GM18519 (cell line): Measurements from ENCODE around the gene ANKRD13A.
A peak's percentile ranks its signal among the peaks of the same experiment; 100 is the strongest.
"Not testable (repeated sequence)": the region's sequence is repeated elsewhere in the genome, so short reads cannot be mapped to it uniquely, and the experiment has no call there.

Experiments
- ATAC-seq: cut with Tn5 transposase; IDR thresholded peaks from one replicate; pipeline ENCODE4 v1.9.1; 2021; ENCODE audit warnings: mild to moderate bottlenecking, moderate library complexity; ENCODE audit not compliant: unreplicated experiment, low FRiP score

ANKRD13A gene

DNA sequence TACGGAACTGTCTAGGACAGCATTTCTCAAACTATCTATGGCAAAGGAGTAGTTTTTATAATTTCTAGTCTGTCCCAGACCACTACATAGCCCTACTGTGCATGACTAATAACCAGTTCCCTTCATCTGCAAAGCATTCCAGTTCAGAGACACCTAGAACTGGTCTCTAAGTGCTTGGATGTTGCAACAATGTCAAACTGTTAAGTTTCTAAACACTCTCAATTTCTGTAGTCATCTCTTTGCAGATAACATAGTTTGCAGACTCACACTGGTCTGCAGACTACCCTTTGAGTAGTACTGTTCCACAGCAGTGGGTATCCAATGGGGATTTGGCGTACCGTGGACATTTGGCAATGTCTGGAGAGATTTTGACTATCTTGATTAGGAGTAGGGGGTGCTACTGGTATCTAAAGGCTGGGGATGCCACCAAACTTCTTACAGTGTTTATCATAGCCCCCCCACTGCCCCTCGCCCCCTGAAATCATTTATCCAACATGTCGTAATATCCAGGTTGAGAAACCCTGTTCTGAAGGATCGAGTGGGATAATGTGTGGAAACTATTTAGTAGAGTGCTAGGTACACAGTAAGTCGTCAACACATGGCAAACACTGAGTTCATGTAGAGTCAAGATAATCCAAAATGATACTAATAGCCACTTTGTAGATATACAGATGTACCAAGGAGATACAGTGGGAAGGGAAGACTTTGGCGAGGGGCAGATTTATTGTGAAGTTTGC, 47.4 kb downstream of the ANKRD13A start:
- no peak for ATAC-seq

DNA sequence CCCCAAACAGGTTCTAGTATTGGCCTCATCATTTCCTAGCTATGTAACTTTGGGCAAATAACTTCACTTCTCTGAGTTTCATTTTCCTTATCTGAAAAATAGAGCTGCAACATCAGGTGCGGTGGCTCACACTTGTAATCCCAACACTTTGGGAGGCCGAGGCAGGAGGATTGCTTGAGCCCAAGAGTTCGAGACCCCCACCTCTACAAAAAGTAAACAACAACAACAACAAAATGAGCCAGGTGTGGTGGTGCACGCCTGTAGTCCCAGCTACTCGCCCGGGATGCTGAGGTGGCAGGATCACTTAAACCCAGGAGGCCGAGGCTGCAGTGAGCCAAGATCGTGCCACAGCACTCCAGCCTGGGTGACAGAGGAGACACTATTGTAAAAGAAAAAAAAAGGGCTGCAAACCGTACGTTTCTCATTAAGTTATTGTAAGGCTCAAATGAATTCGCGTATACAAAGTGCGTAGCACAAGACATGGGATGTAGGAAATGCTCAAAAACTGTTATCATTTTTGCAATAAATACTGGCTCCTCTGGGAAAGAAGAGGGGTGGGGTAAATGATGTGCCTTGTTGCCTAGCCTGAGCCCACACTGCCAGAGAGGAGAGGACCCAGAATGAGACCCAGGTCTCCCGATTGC, 48.2 kb downstream of the ANKRD13A start:
- no peak for ATAC-seq

DNA sequence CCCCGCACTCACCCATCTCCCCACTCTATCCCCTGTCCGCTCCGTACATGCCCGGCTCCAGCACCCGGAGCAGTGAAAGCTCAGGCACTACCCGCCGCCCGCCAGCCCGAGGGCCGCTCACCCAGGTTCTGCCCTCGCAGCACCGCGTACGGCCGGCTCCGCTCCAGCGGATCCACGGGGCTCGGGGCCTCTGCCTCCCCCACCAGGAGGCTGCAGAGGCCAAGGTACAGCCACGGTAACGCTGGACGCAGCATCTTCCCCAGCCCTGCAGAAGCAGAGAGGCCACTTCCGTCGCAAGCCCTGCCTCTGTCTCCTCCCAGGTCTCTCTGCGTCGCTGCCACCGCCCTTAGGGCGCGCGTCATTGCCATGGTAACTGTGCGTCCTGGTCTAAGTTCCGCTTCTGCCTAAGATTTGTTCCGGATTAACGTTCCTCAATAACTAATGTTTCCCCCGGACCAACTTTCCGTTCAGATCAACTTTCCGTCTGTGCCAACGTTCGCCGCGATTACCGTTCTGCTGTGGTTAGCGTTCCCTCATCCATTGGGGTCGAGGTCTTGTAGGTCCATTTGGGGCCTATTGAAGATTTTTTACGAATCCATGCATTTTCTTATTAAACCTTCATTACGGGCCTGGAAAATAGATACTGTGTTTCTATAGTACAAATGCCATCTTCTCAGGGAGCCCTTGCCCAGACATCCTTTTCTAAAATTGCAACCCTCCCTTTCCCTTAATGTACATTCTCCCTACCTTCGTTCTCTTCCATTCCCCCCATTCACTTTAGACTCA, 49.2 kb downstream of the ANKRD13A start, which contains the start of gene C12orf76:
C12orf76 (minus strand) TSS at position 281 of the 786 bp plus-strand sequence; CDS start at position 254, 27 bp downstream.
- peak; percentile 95 for ATAC-seq

DNA sequence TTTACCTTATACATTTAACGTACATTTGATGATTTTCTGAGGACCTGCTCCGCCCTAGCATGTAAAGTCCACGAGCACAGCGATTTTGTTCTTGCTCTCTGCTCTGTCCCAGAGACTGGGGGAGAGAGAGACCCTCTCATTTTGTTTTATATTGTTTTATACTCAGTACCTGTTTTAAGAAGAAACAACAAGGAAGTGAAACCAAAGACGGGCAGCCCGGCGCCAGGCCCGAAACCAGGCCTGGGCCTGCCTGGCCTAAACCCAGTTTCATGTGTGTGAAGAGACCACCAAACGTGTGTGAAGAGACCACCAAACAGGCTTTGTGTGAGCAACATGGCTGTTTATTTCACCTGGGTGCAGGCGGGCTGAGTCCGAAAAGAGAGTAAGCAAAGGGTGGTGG, 49.8 kb downstream of the ANKRD13A start:
- not testable (repeated sequence) for ATAC-seq

DNA sequence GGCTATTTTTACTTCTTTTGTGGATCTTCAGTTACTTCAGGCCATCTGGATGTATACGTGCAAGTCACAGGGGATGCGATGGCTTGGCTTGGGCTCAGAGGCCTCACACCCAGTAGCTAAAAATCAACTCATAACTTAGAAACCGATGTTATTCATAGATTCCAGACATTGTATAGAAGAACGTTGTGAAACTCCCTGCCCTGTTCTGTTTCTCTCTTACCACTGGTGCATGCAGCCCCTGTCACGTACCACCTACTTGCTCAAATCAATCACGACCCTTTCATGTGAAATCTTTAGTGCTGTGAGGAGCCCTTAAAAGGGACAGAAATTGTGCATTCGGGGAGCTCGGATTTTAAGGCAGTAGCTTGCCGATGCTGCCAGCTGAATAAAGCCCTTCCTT, 50.4 kb downstream of the ANKRD13A start:
- ATAC-seq: not testable (repeated sequence)

DNA sequence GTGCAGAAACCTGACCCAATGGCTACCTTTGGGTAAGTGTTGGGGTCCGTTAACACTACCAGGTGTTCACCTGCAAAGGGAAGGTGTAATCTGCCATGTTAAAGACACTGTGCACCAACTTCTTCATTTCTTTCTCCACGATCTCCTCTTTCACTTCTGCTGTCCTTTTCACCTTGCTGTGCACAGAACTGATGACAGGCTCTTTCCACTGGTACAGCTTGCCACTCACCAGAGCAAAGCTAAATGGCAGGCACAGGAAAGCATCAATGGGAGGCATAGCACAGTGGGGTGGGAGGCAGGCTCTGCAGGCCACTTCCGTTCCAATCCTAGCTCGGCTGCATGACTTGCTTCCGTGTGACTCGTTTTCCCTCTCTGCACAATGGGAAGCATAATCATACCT, 51.7 kb downstream of the ANKRD13A start:
- no peak for ATAC-seq

DNA sequence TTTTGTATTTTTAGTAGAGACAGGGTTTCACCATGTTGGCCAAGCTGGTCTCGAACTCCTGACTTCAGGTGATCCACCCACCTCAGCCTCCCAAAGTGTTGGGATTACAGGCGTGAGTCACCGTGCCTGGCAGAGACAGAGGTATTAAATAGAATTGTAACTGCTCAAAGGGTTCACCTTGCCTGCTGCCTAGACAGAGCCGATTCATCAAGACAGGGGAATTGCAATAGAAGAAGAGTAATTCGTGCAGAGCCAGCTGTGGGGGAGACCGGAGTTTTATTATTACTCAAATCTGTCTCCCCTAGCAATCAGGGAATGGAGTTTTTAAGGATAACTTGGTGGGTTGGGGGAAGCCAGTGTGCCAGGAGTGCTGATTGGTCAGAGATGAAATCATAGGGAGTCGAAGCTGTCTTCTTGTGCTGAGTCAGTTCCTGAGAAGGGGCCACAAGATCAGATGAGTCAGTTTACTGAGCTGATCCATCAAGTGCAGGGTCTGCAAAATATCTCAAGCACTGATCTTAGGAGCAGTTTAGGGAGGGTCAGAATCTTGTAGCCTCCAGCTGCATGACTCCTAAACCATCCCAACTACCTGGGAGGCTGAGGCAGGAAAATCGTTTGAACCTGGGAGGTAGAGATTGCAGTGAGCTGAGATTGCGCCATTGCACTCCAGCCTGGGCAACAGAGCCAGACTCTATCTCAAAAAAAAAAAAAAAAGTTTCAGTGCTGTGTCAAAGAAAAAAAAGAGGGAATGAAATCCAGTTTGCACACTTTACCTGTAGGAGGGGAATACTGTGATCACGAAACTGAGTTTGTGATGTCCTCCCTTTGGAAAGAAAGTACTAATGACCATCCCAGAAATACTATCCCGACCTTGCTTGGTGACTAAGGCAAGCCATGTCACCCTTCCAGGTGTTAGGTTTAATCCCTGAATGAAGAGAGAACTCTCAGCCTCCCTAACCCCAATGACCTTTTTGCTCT, 56.4 kb downstream of the ANKRD13A start:
- not testable (repeated sequence) for ATAC-seq

DNA sequence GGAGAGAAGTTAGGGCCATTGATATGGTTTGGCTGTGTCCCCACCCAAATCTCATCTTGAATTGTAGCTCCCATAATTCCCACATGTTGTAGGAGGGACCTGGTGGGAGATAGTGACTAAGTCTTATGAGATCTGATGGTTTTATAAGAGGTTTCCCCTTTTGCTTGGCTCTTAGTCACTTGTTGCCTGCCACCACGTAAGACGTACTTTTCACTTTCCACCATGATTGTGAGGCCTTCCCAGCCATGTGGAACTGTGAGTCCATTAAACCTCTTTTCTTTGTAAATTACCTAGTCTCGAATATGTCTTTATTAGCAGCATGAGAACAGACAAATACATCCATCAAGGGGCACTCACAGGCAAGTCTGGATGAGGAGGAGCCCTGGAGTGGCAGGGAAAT, 57.4 kb downstream of the ANKRD13A start:
- not testable (repeated sequence) for ATAC-seq

DNA sequence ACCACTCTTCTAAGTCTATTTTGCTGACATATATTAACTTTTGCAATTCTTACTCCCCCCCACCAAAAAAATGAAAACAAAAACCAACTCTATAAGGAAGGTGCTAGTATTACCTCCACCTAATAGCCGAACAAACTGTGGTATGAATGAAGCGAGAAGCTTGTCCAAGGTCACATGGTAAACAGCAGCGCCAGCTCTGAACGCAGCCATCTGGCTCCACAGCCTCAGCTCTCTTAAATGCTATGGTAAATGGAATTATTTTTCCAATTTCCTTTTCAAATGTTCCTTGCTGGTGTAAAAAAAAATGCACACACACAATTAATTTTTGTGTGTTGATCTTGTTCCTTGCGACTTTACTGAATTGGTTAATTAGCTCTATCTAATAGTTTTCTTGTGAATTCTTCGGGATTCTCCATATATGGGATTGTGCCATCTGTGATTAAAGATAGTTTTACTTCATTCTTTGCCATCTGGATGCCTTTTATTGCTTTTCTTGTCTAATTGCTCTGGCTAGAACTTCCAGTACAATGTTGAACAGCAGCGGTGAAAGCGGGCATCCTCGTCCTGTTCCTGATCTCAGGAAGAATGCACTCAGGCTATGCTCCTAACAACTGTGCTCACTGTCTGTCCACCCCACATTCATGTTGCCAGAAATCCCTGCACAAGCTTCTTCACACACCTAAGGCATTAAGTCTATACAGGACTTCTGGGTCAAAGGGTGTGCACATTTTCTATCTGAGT, 59.8 kb downstream of the ANKRD13A start:
- no peak for ATAC-seq

DNA sequence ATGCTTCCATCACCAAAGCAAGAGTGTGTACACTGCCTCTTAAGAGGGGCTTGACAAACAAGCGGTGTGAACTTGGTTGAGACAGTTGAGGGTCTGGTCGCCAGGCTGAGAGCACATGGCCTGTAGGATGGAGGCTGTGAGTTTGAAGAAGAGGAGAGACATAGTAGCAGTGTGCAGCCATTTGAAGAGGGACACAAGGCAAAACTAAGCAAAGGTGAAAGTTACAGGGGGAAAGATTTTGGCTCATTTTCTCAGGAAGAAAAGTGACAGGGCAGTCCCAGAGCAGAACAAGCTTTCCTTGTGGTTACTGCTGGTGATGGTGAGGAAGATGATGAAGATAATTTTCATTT, 60.4 kb downstream of the ANKRD13A start:
- no peak for ATAC-seq

DNA sequence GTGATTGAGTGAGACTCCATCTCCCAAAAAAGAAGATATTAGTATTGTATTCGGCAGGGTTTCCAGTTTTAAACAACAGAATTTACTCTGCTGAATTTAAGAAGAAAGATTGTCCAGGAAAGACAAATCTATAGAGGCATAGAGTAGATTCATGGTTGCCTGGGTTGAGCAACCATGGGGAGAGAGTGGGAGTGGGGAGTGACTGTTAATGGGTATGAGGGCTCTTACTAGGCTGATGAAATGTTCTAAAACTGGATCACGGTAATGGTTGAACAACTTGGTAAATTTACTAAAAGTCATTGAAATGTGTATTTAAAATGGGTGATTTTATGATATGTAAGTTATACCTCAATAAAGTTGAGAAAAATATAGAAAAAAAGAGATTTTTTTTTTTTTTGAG, 63.0 kb downstream of the ANKRD13A start:
- ATAC-seq: no peak

DNA sequence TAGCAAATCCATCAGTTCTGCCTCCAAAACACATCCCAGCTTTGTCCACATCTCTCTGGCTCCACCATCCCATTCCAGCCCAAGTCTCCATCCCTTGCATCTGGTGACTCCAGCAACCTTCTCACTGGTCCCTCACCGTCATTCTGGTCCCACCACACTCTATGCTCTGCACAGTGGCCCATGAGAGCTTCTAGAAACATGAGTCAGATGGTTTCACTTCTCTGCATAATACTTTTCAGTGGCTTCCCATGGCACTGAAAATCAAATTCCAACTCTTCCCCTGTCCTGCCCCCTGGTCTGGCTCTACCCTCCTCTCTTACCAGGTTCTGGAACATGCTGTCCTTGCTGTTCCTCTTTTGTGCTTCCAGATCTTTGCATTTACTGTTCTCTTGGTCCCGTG, 66.3 kb downstream of the ANKRD13A start:
- ATAC-seq: no peak

DNA sequence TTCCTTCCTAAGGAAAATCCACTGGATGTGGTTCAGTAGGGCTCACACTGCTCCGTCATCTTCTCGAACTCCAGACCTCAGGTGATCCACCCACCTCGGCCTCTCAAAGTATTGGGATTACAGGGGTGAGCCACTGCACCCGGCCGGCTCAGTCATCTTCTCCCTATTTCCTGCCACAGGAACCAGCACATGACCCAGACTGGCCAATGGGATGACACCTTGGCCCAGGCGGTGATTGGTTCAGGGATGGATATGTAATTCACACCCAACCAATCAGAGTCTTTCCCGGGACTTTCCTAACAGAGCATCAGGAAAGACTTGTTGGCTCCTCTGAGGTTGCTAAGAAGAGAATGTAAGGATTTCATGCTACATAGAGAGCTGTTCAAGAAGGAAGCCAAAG, 68.3 kb downstream of the ANKRD13A start:
- ATAC-seq: no peak

DNA sequence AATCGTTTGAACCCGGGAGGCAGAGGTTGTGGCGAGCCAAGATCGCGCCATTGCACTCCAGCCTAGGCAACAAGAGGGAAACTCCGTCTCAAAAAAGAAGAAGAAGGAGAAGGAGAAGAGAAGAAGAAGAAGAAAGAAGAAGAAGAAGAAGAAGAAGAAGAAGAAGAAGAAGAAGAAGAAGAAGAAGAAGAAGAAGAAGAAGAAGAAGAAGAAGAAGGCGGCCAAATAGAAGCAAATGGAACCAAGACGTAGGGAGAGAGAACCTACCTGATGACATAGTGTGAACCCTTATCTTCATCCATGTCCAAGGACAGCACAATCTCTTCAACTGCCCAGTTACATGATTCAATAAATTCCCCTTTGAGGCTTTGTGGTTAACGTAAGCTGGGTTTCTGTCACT, 68.9 kb downstream of the ANKRD13A start:
- not testable (repeated sequence) for ATAC-seq

DNA sequence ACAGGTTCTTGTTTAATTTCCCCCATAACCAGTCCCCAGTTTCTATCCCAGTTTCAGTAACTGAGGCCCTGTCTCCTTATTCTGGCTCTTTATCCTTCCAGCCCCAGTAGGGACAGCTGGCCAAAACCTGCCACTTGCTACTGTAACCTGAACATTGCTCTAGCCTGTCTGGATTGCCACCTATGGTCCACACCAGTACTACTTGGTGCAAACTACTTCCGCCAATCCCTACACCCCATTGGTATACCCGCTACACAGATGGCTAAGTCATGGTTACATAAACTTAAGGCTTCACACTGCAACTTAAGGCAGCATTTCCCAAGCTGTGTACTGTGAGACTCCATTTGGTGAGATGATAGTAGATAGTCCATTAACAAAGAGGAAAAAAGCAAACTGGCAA, 69.4 kb downstream of the ANKRD13A start:
- ATAC-seq: no peak

DNA sequence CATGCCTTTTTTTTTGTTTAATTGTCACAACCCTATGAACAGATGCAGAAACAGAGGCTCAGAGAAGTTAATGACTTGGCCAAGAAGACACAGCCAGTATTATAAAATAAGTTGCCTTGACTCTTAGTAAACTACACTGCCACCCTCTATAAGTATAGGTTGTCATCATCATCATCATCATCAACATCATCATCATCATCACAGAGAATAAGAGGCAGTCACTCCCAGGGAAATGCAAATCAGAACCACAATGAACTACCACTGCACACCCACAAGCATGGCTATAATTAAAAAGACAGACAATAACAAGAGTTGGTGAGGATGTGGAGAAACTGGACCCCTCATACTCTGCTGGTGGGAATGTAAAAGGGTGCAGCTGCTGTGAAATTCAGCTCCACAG, 72.3 kb downstream of the ANKRD13A start:
- no peak for ATAC-seq

DNA sequence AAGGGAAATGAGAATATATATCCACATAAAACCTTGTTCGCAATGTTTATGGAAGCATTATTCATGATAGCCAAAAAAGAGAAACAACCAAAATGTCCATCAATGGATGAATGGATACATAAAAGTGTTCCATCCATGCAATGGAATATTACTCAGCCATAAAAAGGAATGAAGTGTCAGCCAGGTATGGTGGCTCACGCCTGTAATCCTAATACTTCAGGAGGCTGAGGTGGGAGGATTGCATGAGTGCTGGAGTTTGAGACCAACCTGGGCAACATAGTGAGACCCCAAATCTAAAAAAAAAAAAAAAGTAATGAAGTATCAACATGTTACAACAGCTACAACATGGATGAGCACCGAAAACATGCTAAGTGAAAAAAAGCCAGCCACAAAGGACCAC, 72.7 kb downstream of the ANKRD13A start:
- no peak for ATAC-seq

DNA sequence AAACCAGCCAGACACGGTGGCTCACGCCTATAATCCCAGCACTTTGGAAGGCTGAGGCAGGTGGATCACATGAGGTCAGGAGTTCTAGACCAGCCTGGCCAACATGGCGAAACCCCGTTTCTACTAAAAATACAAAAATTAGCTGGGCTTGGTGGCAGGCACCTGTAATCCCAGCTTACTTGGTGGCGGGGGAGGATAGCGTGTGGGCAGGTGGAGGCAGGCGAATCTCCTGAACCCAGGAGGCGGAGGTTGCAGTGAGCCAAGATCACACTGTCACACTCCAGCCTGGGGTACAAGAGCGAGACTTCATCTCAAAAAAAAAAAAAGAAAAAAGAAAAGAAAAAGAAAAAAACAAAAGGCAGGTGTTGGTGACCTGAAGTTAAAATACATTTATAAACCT, 73.4 kb downstream of the ANKRD13A start:
- not testable (repeated sequence) for ATAC-seq

DNA sequence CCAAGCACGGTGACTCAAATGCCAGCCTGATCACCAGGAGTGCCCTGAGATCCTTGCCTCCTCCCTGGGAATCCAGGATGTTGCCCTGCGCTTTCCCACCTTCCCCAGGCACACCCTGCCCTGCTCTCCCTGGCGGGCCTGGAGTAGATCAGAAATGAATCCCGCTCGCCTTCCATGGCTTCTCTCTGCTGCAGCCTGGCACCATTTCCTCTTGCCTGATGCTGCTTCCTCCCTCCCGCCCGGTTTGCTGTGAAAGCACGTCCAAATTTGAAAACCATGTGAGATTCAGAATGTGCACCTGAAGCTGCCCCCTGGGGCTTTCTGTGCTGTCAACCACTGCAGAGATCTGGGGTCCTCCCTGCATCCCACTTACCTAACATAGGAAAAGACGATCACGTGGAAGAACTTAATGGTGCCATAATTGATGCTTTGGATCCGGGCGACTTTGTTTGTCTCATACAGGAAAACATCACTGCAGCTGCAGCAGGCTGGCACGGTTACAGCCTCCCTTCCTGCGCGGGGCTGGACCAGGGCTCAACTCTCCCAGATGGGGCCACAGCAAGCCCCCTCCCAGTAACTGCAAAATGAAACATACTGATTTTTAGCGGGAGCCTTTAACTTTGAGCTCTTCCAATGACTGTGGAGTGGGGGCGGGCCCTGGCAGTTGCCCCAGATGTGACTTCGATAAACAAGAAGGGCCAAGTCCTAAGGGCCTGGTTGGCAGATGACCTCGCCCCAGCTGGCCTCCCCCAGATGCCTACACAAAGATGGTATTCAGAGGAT, 74.0 kb downstream of the ANKRD13A start:
- ATAC-seq: no peak
